Caco-2 (cell line): ENCODE data around the gene BASP1. TPM values are rescaled to one million over a fixed set of nuclear protein-coding genes. Genes with fewer than 3 reads are reported as not detected.

Experiments used
- BruUV-seq: library from RNA; stranded (reverse); fragments of 400-500 nt; replicated peaks from 2 replicates; lab custom pipeline; 2021; lab: Mats Ljungman, UMichigan
- CTCF ChIA-PET: fragments of 300-600 bp; sonication (Branson Sonifier 250); formaldehyde crosslinking; loops from one replicate; lab custom pipeline; 2022; ENCODE audit warnings: antibody characterized with exemption; lab: Charles Lee
- POLR2A ChIA-PET: fragments of 300-600 bp; sonication (Branson Sonifier 250); formaldehyde crosslinking; loops from one replicate; lab custom pipeline; 2022; ENCODE audit warnings: antibody characterized with exemption; lab: Charles Lee
- DNase-seq, 2 experiments: peaks; one replicate each; pipeline versions ENCODE4 v3.0.0 to v3.0.0-alpha.2; 2020 to 2022
- H3K27me3 ChIP-seq: replicated peaks from 2 replicates; pipeline ENCODE4 v1.6.0; 2011; ENCODE audit warnings: low read length; ENCODE audit not compliant: control insufficient read depth, insufficient read depth
- H3K36me3 ChIP-seq: 2 replicates; pipeline ENCODE4 v1.5.1; 2011; ENCODE audit warnings: low read length; ENCODE audit not compliant: control insufficient read depth, insufficient read depth
- H3K4me1 ChIP-seq: fragments of 250-450 bp; sonication (Bioruptor Pico); 2 replicates; pipeline ENCODE4 v1.5.1; 2020; ENCODE audit warnings: mild to moderate bottlenecking
- H3K4me3 ChIP-seq: 2 replicates; pipeline ENCODE4 v1.5.1; 2011; ENCODE audit warnings: low read depth, mild to moderate bottlenecking, control low read depth, low read length
- H3K9me3 ChIP-seq: fragments of 250-450 bp; sonication (Bioruptor Pico); 2 replicates; pipeline ENCODE4 v1.5.1; 2020; ENCODE audit warnings: mild to moderate bottlenecking, moderate library complexity
- H3K27ac Mint-ChIP-seq: one replicate; pipeline ENCODE4 v1.8.0; 2022; ENCODE audit warnings: mixed read lengths; ENCODE audit not compliant: unreplicated experiment
- H3K27me3 Mint-ChIP-seq: one replicate; pipeline ENCODE4 v1.8.0; 2022; ENCODE audit warnings: mixed read lengths; ENCODE audit not compliant: insufficient read depth, unreplicated experiment
- H3K36me3 Mint-ChIP-seq: one replicate; pipeline ENCODE4 v1.8.0; 2022; ENCODE audit warnings: mild to moderate bottlenecking, mixed read lengths; ENCODE audit not compliant: insufficient read depth, unreplicated experiment
- H3K4me1 Mint-ChIP-seq: one replicate; pipeline ENCODE4 v1.8.0; 2022; ENCODE audit warnings: low read depth, mixed read lengths; ENCODE audit not compliant: unreplicated experiment
- H3K4me3 Mint-ChIP-seq: one replicate; pipeline ENCODE4 v1.8.0; 2022; ENCODE audit warnings: mild to moderate bottlenecking, moderate library complexity, mixed read lengths; ENCODE audit not compliant: unreplicated experiment
- H3K9me3 Mint-ChIP-seq: one replicate; pipeline ENCODE4 v1.8.0; 2022; ENCODE audit warnings: mixed read lengths; ENCODE audit not compliant: unreplicated experiment
- CTCF ChIP-seq, 2 experiments: fragments of 200-600 bp in 1 of 2; IDR thresholded peaks; 1 replicate in 1 of 2; 2 replicates in 1 of 2; pipeline versions ENCODE4 v1.5.1 to v1.8.0; 2011 to 2022; ENCODE audit warnings: antibody characterized with exemption in 1 of 2, control low read depth in 1 of 2, inconsistent platforms in 1 of 2, low read depth in 1 of 2, low read length in 1 of 2, mild to moderate bottlenecking in 1 of 2, moderate library complexity in 1 of 2; ENCODE audit not compliant: insufficient read depth in 1 of 2, severe bottlenecking in 1 of 2, unreplicated experiment in 1 of 2
- intact Hi-C: fragments of 100-400 bp; cut with micrococcal nuclease; formaldehyde crosslinking; loops from one replicate; pipeline ENCODE4 v1.10.0; 2022; ENCODE audit not compliant: unreplicated experiment
- total RNA-seq: library from RNA; stranded (reverse); gene quantifications from 2 replicates; pipeline ENCODE4 v1.2.3, GENCODE V29; 2022

Gene BASP1
- total RNA-seq, 1 experiment from 2014 or later: 78.1 TPM

GRCh38 chr5:17172791-17173190, 44.6 kb upstream of the BASP1 start:
- Mint-ChIP-seq H3K27me3 (no peaks in the 10 kb centered on the region), H3K9me3 (peaks cover 10% of the 10 kb centered on the region), H3K36me3 (no peaks in the 10 kb centered on the region), H3K4me3 (no peak overlapping the region), H3K27ac (no peak overlapping the region), H3K4me1 (peaks cover 34% of the 10 kb centered on the region)
- intact Hi-C loops: no loop called here
- no peak for DNase-seq
- POLR2A ChIA-PET: no interaction called here
- H3K36me3 ChIP-seq: no peaks in the 10 kb centered on the region
- no peak for TF ChIP-seq CTCF (IDR thresholded peaks at IDR 0.05; ENCODE audit: insufficient read depth in 1 of 2, low read depth in 1 of 2, low read length in 1 of 2, severe bottlenecking in 1 of 2, unreplicated experiment in 1 of 2)
- H3K27me3 ChIP-seq: no peaks in the 10 kb centered on the region
- CTCF ChIA-PET: no interaction called here
- peaks cover 32% of the 10 kb centered on the region for H3K4me1 ChIP-seq
- no peaks in the 10 kb centered on the region for H3K9me3 ChIP-seq
- H3K4me3 ChIP-seq: no peak overlapping the region
- BruUV-seq: no TSS peak

GRCh38 chr5:17174965-17175364, 42.5 kb upstream of the BASP1 start:
- Mint-ChIP-seq H3K27ac (no peak overlapping the region), H3K36me3 (no peaks in the 10 kb centered on the region), H3K4me3 (no peak overlapping the region), H3K4me1 (peaks cover 38% of the 10 kb centered on the region), H3K27me3 (no peaks in the 10 kb centered on the region), H3K9me3 (peaks cover 10% of the 10 kb centered on the region)
- intact Hi-C loops: no loop called here
- H3K36me3 ChIP-seq: no peaks in the 10 kb centered on the region
- H3K27me3 ChIP-seq: no peaks in the 10 kb centered on the region
- H3K4me1 ChIP-seq: peaks cover 34% of the 10 kb centered on the region
- no peaks in the 10 kb centered on the region for H3K9me3 ChIP-seq
- TF ChIP-seq CTCF (IDR thresholded peaks at IDR 0.05; ENCODE audit: insufficient read depth in 1 of 2, low read depth in 1 of 2, low read length in 1 of 2, severe bottlenecking in 1 of 2, unreplicated experiment in 1 of 2): no peak
- CTCF ChIA-PET: no interaction called here
- H3K4me3 ChIP-seq: no peak overlapping the region
- DNase-seq: no peak
- POLR2A ChIA-PET: no interaction called here
- no TSS peak for BruUV-seq

- no peak for DNase-seq
- H3K27me3 ChIP-seq: no peaks in the 10 kb centered on the region
- peaks cover 45% of the 10 kb centered on the region for H3K4me1 ChIP-seq
- Mint-ChIP-seq H3K27ac (no peak overlapping the region), H3K4me3 (no peak overlapping the region), H3K27me3 (no peaks in the 10 kb centered on the region), H3K4me1 (peaks cover 46% of the 10 kb centered on the region), H3K36me3 (peaks cover 8% of the 10 kb centered on the region), H3K9me3 (peaks cover 10% of the 10 kb centered on the region)
- no peak for TF ChIP-seq CTCF (IDR thresholded peaks at IDR 0.05; ENCODE audit: insufficient read depth in 1 of 2, low read depth in 1 of 2, low read length in 1 of 2, severe bottlenecking in 1 of 2, unreplicated experiment in 1 of 2)
- BruUV-seq: no TSS peak
- H3K4me3 ChIP-seq: no peak overlapping the region
- ChIA-PET CTCF (interaction anchor here (0.6 kb wide), 1 partner anchor 29 kb away, joined by 4 read pairs; no protein-coding TSS in a partner anchor), POLR2A (interaction anchor here (0.6 kb wide), 1 partner anchor 241 kb away, joined by 5 read pairs; no protein-coding TSS in a partner anchor)
- intact Hi-C loops: no loop called here
- H3K9me3 ChIP-seq: no peaks in the 10 kb centered on the region
- no peaks in the 10 kb centered on the region for H3K36me3 ChIP-seq
These were observed 39.7 kb upstream of the BASP1 start for GRCh38 chr5:17177501-17178372.
